IMR-90 (cell line): ENCODE results near the gene COX10. TPM values are rescaled to one million over a fixed set of nuclear protein-coding genes. Genes with fewer than 3 reads are reported as not detected.

Experiments used
- ATAC-seq: fragments of 200-7000 bp; cut with Tn5 transposase; 2 replicates; pipeline ENCODE4 v1.9.1; 2020; ENCODE audit warnings: low read depth, mild to moderate bottlenecking, moderate library complexity
- BruUV-seq: library from RNA; stranded (reverse); fragments of 400-500 nt; replicated peaks from 2 replicates; lab custom pipeline; 2021; lab: Mats Ljungman, UMichigan
- CTCF ChIA-PET: fragments of 300-600 bp; formaldehyde crosslinking; extraction: SDS; loops from one replicate; lab custom pipeline; 2021; ENCODE audit warnings: antibody characterized with exemption; lab: Yijun Ruan, JAX
- POLR2A ChIA-PET: fragments of 300-600 bp; sonication (Branson Sonifier 250); formaldehyde crosslinking; loops from one replicate; lab custom pipeline; 2022; ENCODE audit warnings: antibody characterized with exemption; ENCODE audit not compliant: unreplicated experiment; lab: Charles Lee
- DNase-seq: peaks from one replicate; pipeline ENCODE4 v3.0.0; 2013
- H2AFZ ChIP-seq: replicated peaks from 2 replicates; pipeline ENCODE3; 2013; ENCODE audit warnings: low read length, mild to moderate bottlenecking; ENCODE audit not compliant: poor library complexity
- H2AK5ac ChIP-seq: 2 replicates; pipeline ENCODE4 v1.6.1; 2013; ENCODE audit warnings: low read depth, low read length, inconsistent platforms
- H2AK9ac ChIP-seq: replicated peaks from 2 replicates; pipeline ENCODE3; 2013; ENCODE audit warnings: mild to moderate bottlenecking, low read depth, low read length, moderate library complexity; ENCODE audit not compliant: poor library complexity
- H2BK120ac ChIP-seq: 2 replicates; pipeline ENCODE4 v1.6.1; 2013; ENCODE audit warnings: low read depth, low read length, inconsistent platforms
- H2BK15ac ChIP-seq: 3 replicates; pipeline ENCODE4 v1.6.1; 2013; ENCODE audit warnings: low read depth, low read length, inconsistent platforms
- H2BK20ac ChIP-seq: 2 replicates; pipeline ENCODE4 v1.6.1; 2013; ENCODE audit warnings: low read depth, mild to moderate bottlenecking, inconsistent platforms, low read length, moderate library complexity
- H2BK5ac ChIP-seq: 2 replicates; pipeline ENCODE4 v1.6.1; 2013; ENCODE audit warnings: mild to moderate bottlenecking, low read depth, low read length, inconsistent platforms; ENCODE audit not compliant: poor library complexity, severe bottlenecking
- H3K14ac ChIP-seq: replicated peaks from 2 replicates; pipeline ENCODE4 v1.6.1; 2013; ENCODE audit warnings: low read depth, low read length, inconsistent platforms
- H3K18ac ChIP-seq: 2 replicates; pipeline ENCODE4 v1.6.1; 2013; ENCODE audit warnings: low read depth, low read length, control low read depth
- H3K23ac ChIP-seq: 2 replicates; pipeline ENCODE4 v1.6.1; 2013; ENCODE audit warnings: low read depth, low read length, inconsistent platforms
- H3K27ac ChIP-seq: 2 replicates; pipeline ENCODE4 v1.5.1; 2013; ENCODE audit warnings: mild to moderate bottlenecking, control low read depth, low read length; ENCODE audit not compliant: insufficient read depth
- H3K27me3 ChIP-seq: 2 replicates; pipeline ENCODE4 v1.6.1; 2013; ENCODE audit warnings: low read length; ENCODE audit not compliant: control insufficient read depth, insufficient read depth
- H3K36me3 ChIP-seq: 2 replicates; pipeline ENCODE4 v1.6.1; 2013; ENCODE audit warnings: low read length, mixed read lengths; ENCODE audit not compliant: control insufficient read depth, insufficient read depth
- H3K4ac ChIP-seq: 2 replicates; pipeline ENCODE4 v1.6.1; 2013; ENCODE audit warnings: low read depth, low read length, inconsistent platforms
- H3K4me1 ChIP-seq: 2 replicates; pipeline ENCODE4 v1.6.1; 2013; ENCODE audit warnings: low read length, mixed read lengths; ENCODE audit not compliant: control insufficient read depth, insufficient read depth
- H3K4me2 ChIP-seq: 2 replicates; pipeline ENCODE4 v1.6.1; 2013; ENCODE audit warnings: low read depth, mild to moderate bottlenecking, control low read depth, low read length, moderate library complexity
- H3K4me3 ChIP-seq: 2 replicates; pipeline ENCODE4 v1.5.1; 2013; ENCODE audit warnings: low read depth, mild to moderate bottlenecking, control low read depth, low read length, moderate library complexity; ENCODE audit not compliant: insufficient read depth
- H3K56ac ChIP-seq: 2 replicates; pipeline ENCODE4 v1.6.1; 2013; ENCODE audit warnings: low read length, inconsistent platforms; ENCODE audit not compliant: insufficient read depth; ENCODE audit errors: extremely low read depth
- H3K79me1 ChIP-seq, 2 experiments: 2 replicates each; pipeline ENCODE4 v1.6.1; 2013; ENCODE audit warnings: low read length in 2 of 2, inconsistent platforms in 1 of 2, low read depth in 1 of 2
- H3K9ac ChIP-seq: 2 replicates; pipeline ENCODE4 v1.6.1; 2013; ENCODE audit warnings: low read depth, low read length, control low read depth
- H3K9me1 ChIP-seq: 2 replicates; pipeline ENCODE4 v1.6.1; 2013; ENCODE audit warnings: low read length, inconsistent platforms; ENCODE audit not compliant: insufficient read depth
- H3K9me3 ChIP-seq: 2 replicates; pipeline ENCODE4 v1.6.1; 2013; ENCODE audit warnings: low read length; ENCODE audit not compliant: control insufficient read depth, insufficient read depth
- H4K20me1 ChIP-seq: 2 replicates; pipeline ENCODE4 v1.6.1; 2013; ENCODE audit warnings: low read length, inconsistent platforms; ENCODE audit not compliant: insufficient read depth
- H4K5ac ChIP-seq: 2 replicates; pipeline ENCODE4 v1.6.1; 2013; ENCODE audit warnings: mild to moderate bottlenecking, low read depth, low read length, control low read depth
- H4K8ac ChIP-seq, 2 experiments: 2 replicates each; pipeline ENCODE4 v1.6.1; 2013; ENCODE audit warnings: low read depth in 2 of 2, low read length in 2 of 2, control low read depth in 1 of 2, inconsistent platforms in 1 of 2
- H4K91ac ChIP-seq: 2 replicates; pipeline ENCODE4 v1.6.1; 2013; ENCODE audit warnings: low read depth, low read length, inconsistent platforms; ENCODE audit not compliant: insufficient read depth
- SMC3 ChIP-seq: fragments of 150-350 bp; IDR thresholded peaks from 2 replicates; pipeline ENCODE4 v1.6.1; 2016; ENCODE audit warnings: low read depth, mild to moderate bottlenecking, antibody characterized with exemption, low read length, moderate library complexity
- WGBS, 2 experiments: methylation state at CpG; one replicate each; pipeline versions ENCODE4 v1.1.5 to v1.1.7; 2013; ENCODE audit warnings: missing lambda C conversion rate in 2 of 2; ENCODE audit not compliant: insufficient read length in 1 of 2; ENCODE audit errors: extremely low coverage in 2 of 2; 5-methylcytosine and 5-hydroxymethylcytosine counted together
- dilution Hi-C: fragments of 300-500 bp; cut with HindIII; formaldehyde crosslinking; loops from one replicate; pipeline ENCODE4 v1.14.3; 2018; ENCODE audit warnings: low sequenced_read_pairs; ENCODE audit not compliant: unreplicated experiment
- in situ Hi-C: fragments of 300-500 bp; cut with MboI; formaldehyde crosslinking; loops from 3 replicates; pipeline ENCODE4 v1.14.3; 2019; ENCODE audit warnings: low sequenced_read_pairs, inconsistent platforms, mixed read lengths
- intact Hi-C: fragments of 100-400 bp; cut with micrococcal nuclease; formaldehyde crosslinking; loops from 2 replicates; pipeline ENCODE4 v1.10.0; 2022
- polyA plus RNA-seq, 3 experiments: library from polyadenylated mRNA; depleted of rRNA; stranded (reverse); fragments of >200 nt; gene quantifications; 2 replicates each; pipeline ENCODE4 v1.2.3, GENCODE V29; 2012; ENCODE audit warnings: low replicate concordance in 1 of 3
- total RNA-seq: library from RNA; depleted of rRNA; stranded (reverse); fragments of >200 nt; gene quantifications from 2 replicates; pipeline ENCODE4 v1.2.3, GENCODE V29; 2012

Gene COX10
- total and polyA plus RNA-seq, 2 of the 4 experiments (the other 2 are of a cell fraction): 15.4 to 16.1 TPM

DNA sequence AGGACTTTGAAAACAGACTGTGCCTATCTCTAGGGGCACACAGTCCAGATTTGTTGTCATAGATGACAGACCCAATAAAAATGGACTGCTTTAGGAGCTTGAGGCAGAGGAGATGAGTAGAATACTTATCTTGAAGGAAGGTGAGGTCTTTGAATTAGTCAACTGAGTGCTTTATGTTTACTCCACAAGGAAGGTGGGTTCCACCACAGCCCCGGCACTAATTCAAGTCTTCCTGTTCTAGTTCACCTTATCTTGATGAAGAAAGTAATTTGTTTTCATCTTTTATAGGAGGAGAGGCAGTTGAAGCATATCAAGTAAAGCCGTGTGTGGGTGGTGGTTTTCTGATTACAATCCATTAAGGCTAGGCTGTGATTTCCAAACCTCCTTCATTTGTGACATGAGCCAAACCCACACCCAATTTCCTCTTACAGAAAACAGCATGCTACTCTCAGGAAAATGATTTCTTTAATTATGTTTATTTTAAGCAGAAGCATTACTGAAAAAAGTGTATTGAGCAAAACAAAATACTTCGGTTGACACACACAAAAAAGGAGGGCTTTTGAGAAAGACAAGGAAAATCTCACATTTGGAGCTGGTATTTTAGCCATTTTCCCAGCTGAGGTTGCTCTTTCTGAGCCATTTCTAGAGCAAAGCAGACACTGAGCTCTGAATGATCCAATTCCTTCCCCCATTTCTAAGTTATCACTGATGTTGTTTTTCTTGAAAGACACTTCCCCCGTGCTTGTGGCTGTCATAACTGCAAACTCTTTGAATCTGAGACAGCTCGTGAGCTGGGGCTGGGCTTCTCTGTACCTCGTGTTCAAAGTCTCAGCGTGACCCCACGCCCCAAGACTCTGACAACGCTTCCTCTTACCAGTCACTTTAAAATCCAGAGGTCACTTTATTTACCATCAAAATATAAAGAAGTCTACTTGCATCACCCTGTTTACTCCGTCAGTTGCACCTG lies 132.0 kb downstream of the COX10 start:
- Histone ChIP-seq H3K27me3 (no peaks in the 10 kb centered on the region), H2AK5ac (no peak overlapping the region), H4K20me1 (no peaks in the 10 kb centered on the region), H4K91ac (no peak overlapping the region), H3K27ac (no peak overlapping the region), H2AK9ac (no peak overlapping the region), H3K18ac (no peak overlapping the region), H3K56ac (no peak overlapping the region), H3K4ac (no peak overlapping the region), H2AFZ (no peak overlapping the region), H2BK20ac (no peak overlapping the region), H2BK120ac (no peak overlapping the region), H3K23ac (no peak overlapping the region), H3K9ac (no peak overlapping the region), H3K9me1 (peaks cover 11% of the 10 kb centered on the region), H4K5ac (no peak overlapping the region), H3K4me1 (no peaks in the 10 kb centered on the region), H3K4me2 (no peak overlapping the region), H4K8ac (no peak overlapping the region), H3K36me3 (peaks cover 3% of the 10 kb centered on the region; the same call in 1 of the 2 replicates), H3K9me3 (no peaks in the 10 kb centered on the region), H3K79me1 (no peaks in the 10 kb centered on the region; a peak in 1 of 4 replicates), H2BK15ac (no peak overlapping the region), H3K4me3 (no peak overlapping the region), H2BK5ac (no peak overlapping the region), H3K14ac (no peak overlapping the region)
- CTCF ChIA-PET: no interaction called here
- peak; percentile 8 for DNase-seq
- no peak for TF ChIP-seq SMC3
- intact Hi-C loops (loop anchor here (5.0 kb wide), 1 partner anchor 599 kb away; the partner anchor contains the start of gene HS3ST3A1), dilution Hi-C loops (no loop called here), in situ Hi-C loops (no loop called here)
- WGBS, 2 experiments: 70% methylated on average over 5 of the region's 10 CpGs; no CpG with 5 or more reads in 1 of the 2 experiments
- no TSS peak for BruUV-seq
- POLR2A ChIA-PET: no interaction called here
- ATAC-seq: no peak; the same call in 1 of the 2 replicates
